Measurements from ENCODE around the gene SPOCK1. TPM values are rescaled to one million over a fixed set of nuclear protein-coding genes. Genes with fewer than 3 reads are reported as not detected.
A peak's percentile ranks its signal among the peaks of the same experiment; 100 is the strongest.

The SPOCK1 gene
- total and polyA plus RNA-seq, 3 donors from 2014 or later: 63.8 to 111 (median 101) TPM

DNA sequence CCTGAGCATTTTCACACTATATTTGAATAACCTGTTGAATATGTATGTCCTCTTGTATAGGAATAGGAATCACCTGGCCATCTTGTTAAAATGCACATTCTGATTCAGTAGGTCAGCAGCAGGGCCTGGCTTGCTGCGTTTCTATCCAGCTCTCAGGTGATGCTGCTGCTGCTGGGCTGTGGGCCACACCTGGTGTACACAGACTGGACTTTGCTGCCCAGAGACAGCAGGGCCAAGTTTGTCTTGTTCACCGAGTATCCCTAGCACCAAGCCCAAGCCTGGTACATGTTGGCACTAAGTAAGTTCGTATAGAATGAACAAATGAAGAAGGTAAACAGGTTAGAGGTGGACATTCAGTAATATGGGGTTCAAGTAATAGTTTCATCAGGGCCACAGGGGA lies 151.3 kb downstream of the SPOCK1 start:
- 86 to 89% methylated on average over 3 of the region's 3 CpGs for WGBS, 2 donors
- TF ChIP-seq POLR2A (IDR thresholded peaks at IDR 0.05): no peak
- TF ChIP-seq, protein P1, sequence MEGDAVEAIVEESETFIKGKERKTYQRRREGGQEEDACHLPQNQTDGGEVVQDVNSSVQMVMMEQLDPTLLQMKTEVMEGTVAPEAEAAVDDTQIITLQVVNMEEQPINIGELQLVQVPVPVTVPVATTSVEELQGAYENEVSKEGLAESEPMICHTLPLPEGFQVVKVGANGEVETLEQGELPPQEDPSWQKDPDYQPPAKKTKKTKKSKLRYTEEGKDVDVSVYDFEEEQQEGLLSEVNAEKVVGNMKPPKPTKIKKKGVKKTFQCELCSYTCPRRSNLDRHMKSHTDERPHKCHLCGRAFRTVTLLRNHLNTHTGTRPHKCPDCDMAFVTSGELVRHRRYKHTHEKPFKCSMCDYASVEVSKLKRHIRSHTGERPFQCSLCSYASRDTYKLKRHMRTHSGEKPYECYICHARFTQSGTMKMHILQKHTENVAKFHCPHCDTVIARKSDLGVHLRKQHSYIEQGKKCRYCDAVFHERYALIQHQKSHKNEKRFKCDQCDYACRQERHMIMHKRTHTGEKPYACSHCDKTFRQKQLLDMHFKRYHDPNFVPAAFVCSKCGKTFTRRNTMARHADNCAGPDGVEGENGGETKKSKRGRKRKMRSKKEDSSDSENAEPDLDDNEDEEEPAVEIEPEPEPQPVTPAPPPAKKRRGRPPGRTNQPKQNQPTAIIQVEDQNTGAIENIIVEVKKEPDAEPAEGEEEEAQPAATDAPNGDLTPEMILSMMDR (IDR thresholded peaks at IDR 0.05): no peak
- Histone ChIP-seq H3K27me3 (no peaks in the 10 kb centered on the region), H3K9me3 (no peaks in the 10 kb centered on the region), H3K4me1 (no peaks in the 10 kb centered on the region), H3K27ac (no peak overlapping the region), H3K4me3 (no peak overlapping the region), H3K36me3 (ENCODE audit: low read depth, missing control alignments) (no peaks in the 10 kb centered on the region)
- intact Hi-C loops (cut with DNase I; ENCODE audit: low total_unique reads): no loop called here
- DNase-seq: no peak

DNA sequence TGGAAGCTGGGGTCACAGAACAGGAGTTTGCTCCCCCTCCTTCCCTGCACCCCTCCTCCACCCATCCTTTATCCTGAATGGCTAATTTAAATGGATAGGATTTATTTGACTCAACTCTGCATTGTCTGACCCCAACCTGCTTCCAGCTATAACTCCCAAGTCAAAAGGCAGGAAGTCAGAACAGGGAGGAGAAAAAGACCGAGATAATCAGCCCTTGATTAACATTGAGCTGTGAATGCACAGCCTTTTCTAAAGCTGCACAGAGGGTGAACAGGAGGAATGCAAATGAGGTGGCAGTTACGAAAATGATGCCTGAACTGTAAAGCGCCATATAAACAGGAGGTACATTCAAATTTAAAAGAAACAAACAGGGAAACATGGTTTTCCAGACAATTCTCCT lies 152.8 kb downstream of the SPOCK1 start:
- Histone ChIP-seq H3K4me1 (no peaks in the 10 kb centered on the region), H3K27ac (no peak overlapping the region), H3K9me3 (no peaks in the 10 kb centered on the region), H3K36me3 (ENCODE audit: low read depth, missing control alignments) (no peaks in the 10 kb centered on the region), H3K4me3 (no peak overlapping the region), H3K27me3 (no peaks in the 10 kb centered on the region)
- DNase-seq: no peak
- WGBS, 2 donors: 81 to 82% methylated on average over 3 of the region's 3 CpGs
- TF ChIP-seq POLR2A (IDR thresholded peaks at IDR 0.05): no peak
- TF ChIP-seq, protein P1 (IDR thresholded peaks at IDR 0.05): no peak
- intact Hi-C loops (cut with DNase I; ENCODE audit: low total_unique reads): no loop called here

DNA sequence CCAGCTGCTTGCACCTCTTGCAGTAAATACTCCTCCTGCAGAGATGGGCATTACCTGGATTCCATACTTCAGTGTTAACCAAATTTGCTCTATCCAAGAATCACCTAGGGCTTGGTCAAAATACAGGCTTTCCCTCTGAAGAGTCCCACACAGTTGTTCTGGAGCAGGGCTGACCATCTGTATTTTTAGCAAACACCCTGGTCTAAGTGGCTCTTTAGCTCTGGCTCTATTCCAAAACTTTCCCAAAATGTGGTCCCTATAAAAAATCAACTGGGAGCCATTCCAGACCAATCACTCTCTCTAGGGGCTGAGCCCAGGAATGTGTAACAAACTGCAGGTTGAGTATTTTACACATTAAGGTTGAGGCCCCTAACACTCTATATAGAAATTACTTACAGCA lies 153.7 kb downstream of the SPOCK1 start:
- no peak overlapping the region for H3K4me3 ChIP-seq
- DNase-seq: no peak
- H3K27ac ChIP-seq: no peak overlapping the region
- no peaks in the 10 kb centered on the region for H3K27me3 ChIP-seq
- no peaks in the 10 kb centered on the region for H3K4me1 ChIP-seq
- H3K36me3 ChIP-seq (ENCODE audit: low read depth, missing control alignments): no peaks in the 10 kb centered on the region
- TF ChIP-seq, protein P1 (IDR thresholded peaks at IDR 0.05): no peak
- no peak for TF ChIP-seq POLR2A (IDR thresholded peaks at IDR 0.05)
- intact Hi-C loops (cut with DNase I; ENCODE audit: low total_unique reads): no loop called here
- H3K9me3 ChIP-seq: no peaks in the 10 kb centered on the region

DNA sequence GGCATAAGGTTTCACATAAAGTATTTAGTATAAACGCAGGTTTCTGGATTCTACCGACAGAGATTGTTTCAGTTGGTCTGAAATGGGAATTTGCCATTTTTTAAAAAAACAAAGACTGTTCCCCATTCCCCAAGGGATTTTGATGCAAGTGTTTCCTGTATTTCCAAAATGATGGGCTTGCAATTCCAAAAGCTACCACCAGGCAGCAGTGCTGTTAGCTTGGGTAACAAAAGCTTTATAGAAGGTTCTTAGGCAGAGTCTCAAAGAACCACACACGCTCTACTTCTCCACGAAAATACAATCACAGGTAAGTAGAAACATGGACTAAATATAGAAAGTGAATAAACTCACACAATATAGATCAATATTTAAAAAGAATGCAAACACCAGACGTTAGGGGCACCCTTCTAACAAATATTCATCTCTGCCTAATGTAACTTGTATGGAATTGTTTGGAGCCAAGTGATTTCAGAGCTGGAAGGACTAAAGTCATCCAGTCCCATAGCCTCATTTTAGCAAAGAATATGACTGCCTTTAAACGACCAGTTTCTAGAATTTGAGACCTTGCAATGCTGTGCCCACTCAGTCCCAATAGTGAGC lies 154.3 kb downstream of the SPOCK1 start:
- WGBS, 2 donors: 43 to 44% methylated on average over 6 of the region's 6 CpGs
- H3K9me3 ChIP-seq: no peaks in the 10 kb centered on the region
- H3K4me3 ChIP-seq: no peak overlapping the region
- H3K27me3 ChIP-seq: no peaks in the 10 kb centered on the region
- peak; percentile 84 for DNase-seq
- H3K36me3 ChIP-seq (ENCODE audit: low read depth, missing control alignments): no peaks in the 10 kb centered on the region
- H3K4me1 ChIP-seq: no peaks in the 10 kb centered on the region
- no peak overlapping the region for H3K27ac ChIP-seq
- TF ChIP-seq, protein P1 (IDR thresholded peaks at IDR 0.05): peak; percentile 79 to 93 (median 91)
- no peak for TF ChIP-seq POLR2A (IDR thresholded peaks at IDR 0.05)
- intact Hi-C loops (cut with DNase I; ENCODE audit: low total_unique reads): no loop called here

DNA sequence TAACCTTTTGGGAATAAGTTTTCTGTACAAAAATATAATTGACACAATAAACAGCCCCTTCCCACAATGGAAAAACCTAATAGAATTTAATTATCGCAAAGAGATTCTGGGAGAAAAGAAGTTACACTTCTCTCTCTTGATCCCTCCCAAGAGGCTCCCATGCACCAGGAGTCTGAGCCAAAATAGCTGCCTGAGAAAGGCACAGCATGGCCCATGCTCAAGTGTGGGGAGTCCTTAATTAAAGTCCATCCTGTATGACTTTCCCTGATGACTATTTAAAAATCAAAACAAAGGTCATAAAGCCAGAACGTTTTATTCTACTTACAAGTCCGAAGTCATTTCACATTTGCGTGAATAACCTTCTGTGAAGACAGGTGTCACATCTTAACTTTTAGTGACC lies 155.1 kb downstream of the SPOCK1 start:
- H3K9me3 ChIP-seq: no peaks in the 10 kb centered on the region
- no peaks in the 10 kb centered on the region for H3K27me3 ChIP-seq
- 44 to 61% methylated on average over 4 of the region's 4 CpGs for WGBS, 2 donors
- intact Hi-C loops (cut with DNase I; ENCODE audit: low total_unique reads): no loop called here
- TF ChIP-seq POLR2A (IDR thresholded peaks at IDR 0.05): no peak
- TF ChIP-seq, protein P1 (IDR thresholded peaks at IDR 0.05): no peak
- H3K4me3 ChIP-seq: no peak overlapping the region
- no peak overlapping the region for H3K27ac ChIP-seq
- H3K36me3 ChIP-seq (ENCODE audit: low read depth, missing control alignments): no peaks in the 10 kb centered on the region
- no peak for DNase-seq
- H3K4me1 ChIP-seq: no peaks in the 10 kb centered on the region
